Stimulated activated CD4-positive, alpha-beta T cell treated with anti-CD3 and anti-CD28 coated beads, TNF-alpha, amount 100 ng/mL, for 4 hours (primary cell): ENCODE results near the gene SULT1E1.

Experiments used
- DNase-seq, 3 experiments: peaks; one replicate each; pipeline ENCODE4 v3.0.0-alpha.2; 2020; ENCODE audit warnings: low read depth in 3 of 3

SULT1E1 gene

GRCh38 chr4:69860052-69860451 lies at the start of gene SULT1E1:
TSS of gene SULT1E1 (minus strand) at chr4:69860145. CDS start at chr4:69857644, 2,501 bp downstream.
- no peak for DNase-seq

- no peak for DNase-seq
These were observed 49.2 kb upstream of the SULT1E1 start for GRCh38 chr4:69909195-69909594.

GRCh38 chr4:69907151-69907550 lies 47.2 kb upstream of the SULT1E1 start:
- no peak for DNase-seq

GRCh38 chr4:69896530-69897116 lies 36.7 kb upstream of the SULT1E1 start:
- DNase-seq: no peak

- no peak for DNase-seq
These were observed 34.8 kb upstream of the SULT1E1 start for GRCh38 chr4:69894721-69895120.

- DNase-seq: no peak
These were observed 34.2 kb upstream of the SULT1E1 start for GRCh38 chr4:69894186-69894585.

- no peak for DNase-seq
These were observed 28.4 kb upstream of the SULT1E1 start for GRCh38 chr4:69888336-69888735.

- no peak for DNase-seq
These were observed 22.2 kb upstream of the SULT1E1 start for GRCh38 chr4:69882150-69882549.

GRCh38 chr4:69881173-69881773 lies 21.3 kb upstream of the SULT1E1 start:
- peak in 1 of 3 experiments; percentile 3 for DNase-seq

GRCh38 chr4:69878250-69878649 lies 18.3 kb upstream of the SULT1E1 start:
- no peak for DNase-seq

- no peak for DNase-seq
These were observed 17.5 kb upstream of the SULT1E1 start for GRCh38 chr4:69877453-69877852.

- no peak for DNase-seq
These were observed 16.1 kb upstream of the SULT1E1 start for GRCh38 chr4:69876071-69876470.

- no peak for DNase-seq
These were observed 15.6 kb upstream of the SULT1E1 start for GRCh38 chr4:69875576-69875975.

- DNase-seq: no peak
These were observed 14.6 kb upstream of the SULT1E1 start for GRCh38 chr4:69874507-69874906.

- no peak for DNase-seq
These were observed 1.8 kb upstream of the SULT1E1 start for GRCh38 chr4:69861756-69862155.

- no peak for DNase-seq
These were observed 765 bp upstream of the SULT1E1 start for GRCh38 chr4:69860521-69861298.

GRCh38 chr4:69859140-69859685 lies 732 bp downstream of the SULT1E1 start:
- DNase-seq: no peak

- no peak for DNase-seq
These were observed 1.3 kb downstream of the SULT1E1 start for GRCh38 chr4:69858690-69859089.

- no peak for DNase-seq
These were observed 4.1 kb downstream of the SULT1E1 start for GRCh38 chr4:69855822-69856221.

GRCh38 chr4:69849969-69850368 lies 10.0 kb downstream of the SULT1E1 start:
- no peak for DNase-seq

- no peak for DNase-seq
These were observed 10.6 kb downstream of the SULT1E1 start for GRCh38 chr4:69849297-69849696.

- no peak for DNase-seq
These were observed 11.9 kb downstream of the SULT1E1 start for GRCh38 chr4:69848028-69848427.

GRCh38 chr4:69843932-69844331 lies 16.0 kb downstream of the SULT1E1 start:
- DNase-seq: no peak
